22Rv1 (cell line): ENCODE measurements around the gene PREX1.

Source experiments
- H3K27ac ChIP-seq: fragments of 450-650 bp; 2 replicates; pipeline ENCODE4 v1.5.1; 2017
- CTCF ChIP-seq: fragments of 450-650 bp; IDR thresholded peaks from 2 replicates; pipeline ENCODE4 v1.5.1; 2017; ENCODE audit warnings: mild to moderate bottlenecking
- ZFX ChIP-seq: fragments of 450-650 bp; IDR thresholded peaks from 2 replicates; pipeline ENCODE4 v1.6.1; 2017; ENCODE audit warnings: antibody characterized with exemption, borderline replicate concordance

The PREX1 gene

GRCh38 chr20:48574383-48574782 is 253.4 kb downstream of the PREX1 start:
- H3K27ac ChIP-seq: no peak overlapping the region
- TF ChIP-seq ZFX (no peak), CTCF (no peak)
